ENCODE measurements around the gene PYGB.

The PYGB gene

GRCh38 chr20:25249198-25249931 is 1.5 kb downstream of the PYGB start:
- TF ChIP-seq CTCF (conservative IDR thresholded peaks at IDR 0.05), result no peak
- no peak for TF ChIP-seq ZFX (IDR thresholded peaks at IDR 0.05)
- H3K27ac ChIP-seq, result peak overlapping the region; percentile 61

- no peak for TF ChIP-seq ZFX (IDR thresholded peaks at IDR 0.05)
- TF ChIP-seq CTCF (conservative IDR thresholded peaks at IDR 0.05), result no peak
- H3K27ac ChIP-seq, result peak overlapping the region; percentile 61; the same call in 1 of the 2 replicates
Measured at GRCh38 chr20:25250508-25250907, 2.6 kb downstream of the PYGB start.

- TF ChIP-seq CTCF (conservative IDR thresholded peaks at IDR 0.05), result no peak
- no peak for TF ChIP-seq ZFX (IDR thresholded peaks at IDR 0.05)
- no peak overlapping the region for H3K27ac ChIP-seq
Measured at GRCh38 chr20:25251019-25251418, 3.1 kb downstream of the PYGB start.

- TF ChIP-seq ZFX (IDR thresholded peaks at IDR 0.05) (no peak), CTCF (conservative IDR thresholded peaks at IDR 0.05) (no peak)
- no peak overlapping the region for H3K27ac ChIP-seq
Measured at GRCh38 chr20:25251558-25251957, 3.7 kb downstream of the PYGB start.

GRCh38 chr20:25252230-25252651 is 4.4 kb downstream of the PYGB start:
- peak overlapping the region; percentile 6; the same call in 1 of the 2 replicates for H3K27ac ChIP-seq
- TF ChIP-seq CTCF (conservative IDR thresholded peaks at IDR 0.05), result no peak
- no peak for TF ChIP-seq ZFX (IDR thresholded peaks at IDR 0.05)

- TF ChIP-seq CTCF (conservative IDR thresholded peaks at IDR 0.05) (no peak), ZFX (IDR thresholded peaks at IDR 0.05) (no peak)
- H3K27ac ChIP-seq, result peak overlapping the region; percentile 6; the same call in 1 of the 2 replicates
Measured at GRCh38 chr20:25252686-25253421, 5.0 kb downstream of the PYGB start.

- H3K27ac ChIP-seq, result no peak overlapping the region
- TF ChIP-seq CTCF (conservative IDR thresholded peaks at IDR 0.05) (no peak), ZFX (IDR thresholded peaks at IDR 0.05) (no peak)
Measured at GRCh38 chr20:25253606-25254275, 5.9 kb downstream of the PYGB start.

All from C4-2B (cell line).